ENCODE measurements around the gene MAGT1.
"Not testable (repeated sequence)": the region's sequence is repeated elsewhere in the genome, so short reads cannot be mapped to it uniquely, and the experiment has no call there.

Gene MAGT1

DNA sequence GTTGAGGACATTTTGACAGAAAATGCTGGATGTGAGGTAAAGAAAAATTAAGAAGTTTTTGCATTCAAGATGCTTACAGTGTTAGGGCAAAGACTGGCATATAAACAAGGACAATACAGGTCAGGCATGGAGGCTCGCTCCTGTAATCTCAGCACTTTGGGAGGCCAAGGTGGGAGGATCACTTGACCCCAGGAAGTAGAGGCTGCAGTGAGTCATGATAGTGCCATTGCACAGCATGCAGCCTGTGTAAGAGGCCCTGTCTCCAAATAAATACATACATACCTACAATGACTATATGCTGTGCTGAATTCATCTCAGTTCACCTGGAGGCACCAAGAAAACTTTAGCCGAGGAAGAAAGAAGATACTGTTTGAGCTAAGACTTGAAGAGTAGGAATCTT lies 2.3 kb downstream of the MAGT1 start:
- TF ChIP-seq Cebpa-rat (IDR thresholded peaks at IDR 0.05), result no peak
- Histone ChIP-seq H3K36me3 (peaks cover 4% of the 10 kb centered on the region; the same call in 1 of the 2 replicates), H3K9me3 (peaks cover 3% of the 10 kb centered on the region; the same call in 1 of the 2 replicates), H4K20me1 (peaks cover 22% of the 10 kb centered on the region), H3K27me3 (peaks cover 12% of the 10 kb centered on the region; the same call in 1 of the 2 replicates), H3K4me1 (peaks cover 11% of the 10 kb centered on the region), H3K9ac (no peak overlapping the region), H3K27ac (no peak overlapping the region), H3K4me3 (no peak overlapping the region), H3K4me2 (peak overlapping the region; percentile 67)

DNA sequence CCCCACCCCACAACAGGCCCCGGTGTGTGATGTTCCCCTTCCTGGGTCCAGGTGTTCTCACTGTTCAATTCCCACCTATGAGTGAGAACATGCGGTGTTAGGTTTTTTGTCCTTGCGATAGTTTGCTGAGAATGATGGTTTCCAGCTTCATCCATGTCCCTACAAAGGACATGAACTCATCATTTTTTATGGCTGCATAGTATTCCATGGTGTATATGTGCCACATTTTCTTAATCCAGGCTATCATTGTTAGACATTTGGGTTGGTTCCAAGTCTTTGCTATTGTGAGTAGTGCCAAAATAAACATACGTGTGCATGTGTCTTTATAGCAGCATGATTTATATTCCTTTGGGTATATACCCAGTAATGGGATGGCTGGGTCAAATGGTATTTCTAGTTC lies 13.8 kb downstream of the MAGT1 start:
- H3K9ac ChIP-seq, H3K27ac ChIP-seq, H3K4me1 ChIP-seq, H3K27me3 ChIP-seq, H3K36me3 ChIP-seq, H3K4me2 ChIP-seq, H3K9me3 ChIP-seq, H3K4me3 ChIP-seq: not testable (repeated sequence)
- H4K20me1 ChIP-seq, result 0 out of 2 replicates have a peak, but pooled peaks cover 23% of the 10 kb centered on the region

DNA sequence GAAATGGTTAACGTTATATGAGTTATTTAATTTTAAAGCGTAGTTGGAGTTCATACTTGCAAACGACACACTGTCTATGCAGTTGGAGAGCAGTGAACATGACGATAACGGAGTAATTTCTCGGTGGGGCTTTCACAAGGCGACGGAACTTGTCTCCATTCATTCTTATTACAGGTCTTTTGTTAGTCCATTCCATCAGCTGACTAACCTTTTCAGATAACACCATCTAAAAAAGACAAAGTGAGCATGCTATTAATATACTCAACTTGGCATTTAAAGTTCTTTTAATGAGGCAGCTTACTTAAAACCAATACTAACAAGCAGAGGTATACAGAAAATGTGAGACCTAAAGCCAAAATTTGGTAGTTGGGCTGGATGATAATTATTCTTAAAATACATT lies 19.9 kb downstream of the MAGT1 start:
- H4K20me1 ChIP-seq, result 0 out of 2 replicates have a peak, but pooled peaks cover 11% of the 10 kb centered on the region
- peaks cover 35% of the 10 kb centered on the region for H3K36me3 ChIP-seq
- TF ChIP-seq Cebpa-rat (IDR thresholded peaks at IDR 0.05), result no peak
- H3K9me3 ChIP-seq, result no peaks in the 10 kb centered on the region
- no peak overlapping the region for H3K9ac ChIP-seq
- H3K4me1 ChIP-seq, result no peaks in the 10 kb centered on the region
- no peak overlapping the region for H3K27ac ChIP-seq
- H3K4me2 ChIP-seq, result no peak overlapping the region
- H3K27me3 ChIP-seq, result peaks cover 6% of the 10 kb centered on the region; the same call in 1 of the 2 replicates
- H3K4me3 ChIP-seq, result no peak overlapping the region

DNA sequence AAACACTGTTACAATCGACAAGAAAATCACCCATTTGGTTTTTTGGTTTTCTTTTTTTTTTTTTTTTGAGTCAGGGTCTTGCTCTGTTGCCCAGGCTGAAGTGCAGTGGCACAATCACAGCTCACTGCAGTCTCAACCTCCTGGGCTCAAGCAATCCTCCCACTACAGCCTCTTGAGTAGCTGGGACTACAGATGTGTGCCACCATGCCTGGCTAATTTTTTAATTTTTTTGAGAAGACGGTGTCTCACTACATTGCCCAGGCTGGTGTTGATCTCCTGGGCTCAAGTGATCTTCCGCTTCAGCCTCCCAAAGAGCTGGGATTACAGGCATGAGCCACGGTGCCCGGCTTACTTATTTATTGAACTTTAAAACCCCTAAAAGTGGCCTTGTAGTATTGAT lies 63.7 kb downstream of the MAGT1 start:
- H3K4me3 ChIP-seq, H3K4me1 ChIP-seq, H3K9me3 ChIP-seq, H4K20me1 ChIP-seq, H3K9ac ChIP-seq, H3K4me2 ChIP-seq, H3K27ac ChIP-seq: not testable (repeated sequence)
- Histone ChIP-seq H3K36me3 (peaks cover 29% of the 10 kb centered on the region), H3K27me3 (peaks cover 43% of the 10 kb centered on the region)

DNA sequence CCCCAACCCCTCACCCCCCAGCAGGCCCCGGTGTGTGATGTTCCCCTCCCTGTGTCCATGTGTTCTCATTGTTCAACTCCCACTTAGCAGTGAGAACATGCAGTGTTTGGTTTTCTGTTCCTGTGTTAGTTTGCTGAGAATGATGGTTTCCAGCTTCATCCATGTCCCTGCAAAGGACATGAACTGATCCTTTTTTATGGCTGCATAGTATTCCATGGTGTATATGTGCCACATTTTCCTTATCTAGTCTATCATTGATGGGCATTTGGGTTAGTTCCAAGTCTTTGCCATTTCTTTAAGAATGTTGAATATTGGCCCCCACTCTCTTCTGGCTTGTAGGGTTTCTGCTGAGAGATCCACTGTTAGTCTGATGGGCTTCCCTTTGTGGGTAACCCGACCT lies 73.2 kb downstream of the MAGT1 start:
- peaks cover 27% of the 10 kb centered on the region for H3K36me3 ChIP-seq
- not testable (repeated sequence) for H3K4me1 ChIP-seq, H4K20me1 ChIP-seq, H3K4me2 ChIP-seq, H3K4me3 ChIP-seq, H3K27ac ChIP-seq, H3K9ac ChIP-seq
- peaks cover 31% of the 10 kb centered on the region for H3K27me3 ChIP-seq
- H3K9me3 ChIP-seq, result peaks cover 24% of the 10 kb centered on the region

DNA sequence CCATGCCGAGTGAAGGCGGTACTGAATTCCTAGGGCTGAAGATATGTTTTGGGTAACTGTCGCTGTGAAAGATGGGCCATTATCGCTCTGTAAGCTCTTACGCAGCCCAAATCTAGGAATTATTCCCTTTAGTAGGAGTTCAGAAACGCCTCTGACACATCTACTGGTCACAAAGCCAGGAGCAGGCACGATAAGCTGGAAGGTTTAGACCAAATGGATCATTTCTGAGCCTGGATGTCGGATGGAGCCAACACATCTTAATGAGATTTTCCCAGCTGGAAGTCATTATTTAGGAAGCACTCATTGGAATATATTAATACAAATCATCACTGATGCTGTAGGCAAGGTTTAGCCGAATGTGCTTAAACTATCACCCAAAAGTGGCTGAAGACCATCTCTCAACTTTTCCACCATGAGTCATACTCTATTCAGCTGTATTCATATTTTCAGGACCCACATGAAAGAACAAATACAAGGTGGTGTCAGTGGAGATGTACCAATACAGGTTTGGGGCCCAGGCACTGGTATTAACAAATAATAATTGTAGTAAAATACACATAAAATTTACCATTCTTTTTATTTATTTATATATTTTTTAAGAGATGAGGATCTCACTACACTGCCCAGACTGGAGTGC lies 75.0 kb downstream of the MAGT1 start:
- Histone ChIP-seq H3K27me3 (peaks cover 26% of the 10 kb centered on the region), H4K20me1 (no peaks in the 10 kb centered on the region), H3K36me3 (peaks cover 24% of the 10 kb centered on the region), H3K4me2 (no peak overlapping the region), H3K9ac (no peak overlapping the region), H3K4me1 (no peaks in the 10 kb centered on the region), H3K9me3 (peaks cover 22% of the 10 kb centered on the region), H3K4me3 (no peak overlapping the region), H3K27ac (no peak overlapping the region)
- no peak for TF ChIP-seq Cebpa-rat (IDR thresholded peaks at IDR 0.05)

DNA sequence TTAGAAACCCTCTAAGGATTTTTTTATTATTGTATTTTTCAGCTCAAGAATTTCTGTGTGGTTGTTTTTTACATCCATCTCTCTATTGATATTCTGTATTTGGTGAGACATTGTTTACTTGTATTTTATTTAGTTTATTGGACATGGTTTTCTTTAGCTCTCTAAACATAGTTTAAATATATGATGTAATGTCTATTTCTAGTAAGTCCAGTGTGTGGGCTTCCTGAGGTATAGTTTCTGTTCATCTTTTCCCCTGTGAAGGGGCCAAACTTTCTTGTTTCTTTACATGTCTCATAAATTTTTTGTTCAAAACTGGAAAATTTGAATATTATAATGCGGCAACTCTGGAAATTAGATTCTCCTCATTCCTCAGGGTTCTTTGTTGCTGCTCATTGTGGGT lies 81.0 kb downstream of the MAGT1 start:
- TF ChIP-seq Cebpa-rat (IDR thresholded peaks at IDR 0.05), result no peak
- H3K4me3 ChIP-seq, result no peak overlapping the region
- no peak overlapping the region for H3K27ac ChIP-seq
- H4K20me1 ChIP-seq, result no peaks in the 10 kb centered on the region
- H3K9ac ChIP-seq, result no peak overlapping the region
- no peaks in the 10 kb centered on the region for H3K36me3 ChIP-seq
- no peak overlapping the region for H3K4me2 ChIP-seq
- peaks cover 21% of the 10 kb centered on the region; the same call in 1 of the 2 replicates for H3K27me3 ChIP-seq
- no peaks in the 10 kb centered on the region for H3K4me1 ChIP-seq
- H3K9me3 ChIP-seq, result no peaks in the 10 kb centered on the region; the same call in 1 of the 2 replicates

DNA sequence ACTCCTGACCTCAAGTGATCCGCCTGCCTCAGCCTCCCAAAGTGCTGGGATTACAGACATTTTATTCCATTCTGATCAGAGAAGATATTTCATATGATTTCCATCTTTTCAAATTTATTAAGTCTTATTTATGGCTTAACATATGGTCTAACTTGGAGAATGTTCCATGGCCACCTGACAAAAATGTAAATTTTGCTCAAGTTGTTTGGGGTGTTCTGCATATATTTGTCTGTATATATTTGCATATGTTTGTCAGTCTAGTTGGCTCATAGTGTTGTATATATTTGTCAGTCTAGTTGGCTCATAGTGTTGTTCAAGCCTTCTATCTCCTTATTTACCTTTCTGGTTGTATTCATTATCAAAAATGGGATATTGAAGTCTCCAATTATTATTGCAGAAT lies 93.0 kb downstream of the MAGT1 start:
- H3K27me3 ChIP-seq, result peaks cover 4% of the 10 kb centered on the region; the same call in 1 of the 2 replicates
- no peak overlapping the region for H3K4me2 ChIP-seq
- H3K9me3 ChIP-seq, result no peaks in the 10 kb centered on the region; the same call in none of the 2 replicates
- no peaks in the 10 kb centered on the region for H4K20me1 ChIP-seq
- H3K4me1 ChIP-seq, result no peaks in the 10 kb centered on the region
- no peak for TF ChIP-seq Cebpa-rat (IDR thresholded peaks at IDR 0.05)
- no peaks in the 10 kb centered on the region for H3K36me3 ChIP-seq
- H3K27ac ChIP-seq, result no peak overlapping the region
- H3K4me3 ChIP-seq, result no peak overlapping the region
- no peak overlapping the region for H3K9ac ChIP-seq

DNA sequence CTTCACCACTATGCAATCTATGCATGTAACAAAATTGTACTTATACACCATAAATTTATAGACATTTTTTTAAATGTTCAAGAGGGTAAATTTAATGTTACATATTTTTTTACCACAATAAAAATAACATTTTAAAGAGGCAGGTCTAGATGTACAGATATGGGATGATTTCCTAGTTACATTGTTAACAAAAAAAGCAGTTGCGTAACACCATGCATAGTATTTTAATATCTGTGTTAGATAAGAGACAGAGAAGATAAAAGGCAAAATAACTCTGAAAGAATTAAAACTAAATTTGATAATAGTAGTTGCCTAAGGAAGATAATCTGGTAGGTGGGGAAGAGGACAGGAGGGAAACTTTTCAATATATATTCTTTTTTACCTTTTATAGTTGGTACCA lies 100.1 kb downstream of the MAGT1 start:
- Histone ChIP-seq H3K36me3 (no peaks in the 10 kb centered on the region), H3K9me3 (no peaks in the 10 kb centered on the region), H4K20me1 (no peaks in the 10 kb centered on the region), H3K27me3 (peaks cover 6% of the 10 kb centered on the region; the same call in 1 of the 2 replicates), H3K4me1 (no peaks in the 10 kb centered on the region), H3K4me2 (no peak overlapping the region), H3K27ac (no peak overlapping the region), H3K9ac (no peak overlapping the region), H3K4me3 (no peak overlapping the region)
- no peak for TF ChIP-seq Cebpa-rat (IDR thresholded peaks at IDR 0.05)

DNA sequence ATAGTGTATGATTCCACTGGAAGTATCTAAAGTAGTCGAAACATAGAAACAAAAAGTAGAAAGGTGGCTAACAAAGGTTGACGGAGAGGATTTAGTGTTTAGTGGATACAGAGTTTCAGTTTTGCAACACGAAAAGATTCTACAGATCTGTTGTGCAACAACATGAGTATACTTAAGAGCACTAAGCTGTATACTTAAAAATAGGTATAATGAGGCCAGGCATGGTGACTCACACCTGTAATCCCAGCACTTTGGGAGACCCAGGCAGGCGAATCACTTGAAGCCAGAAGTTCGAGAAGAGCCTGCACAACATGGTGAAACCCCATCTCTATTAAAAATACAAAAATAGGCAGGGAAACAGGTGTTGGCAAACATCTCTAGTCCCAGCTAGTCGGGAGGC lies 101.3 kb downstream of the MAGT1 start:
- Histone ChIP-seq H3K4me2 (no peak overlapping the region), H3K9ac (no peak overlapping the region), H3K27me3 (peaks cover 7% of the 10 kb centered on the region; the same call in 1 of the 2 replicates), H3K9me3 (no peaks in the 10 kb centered on the region), H3K4me3 (no peak overlapping the region), H3K36me3 (no peaks in the 10 kb centered on the region), H4K20me1 (no peaks in the 10 kb centered on the region), H3K27ac (no peak overlapping the region), H3K4me1 (no peaks in the 10 kb centered on the region)
- TF ChIP-seq Cebpa-rat (IDR thresholded peaks at IDR 0.05), result no peak

DNA sequence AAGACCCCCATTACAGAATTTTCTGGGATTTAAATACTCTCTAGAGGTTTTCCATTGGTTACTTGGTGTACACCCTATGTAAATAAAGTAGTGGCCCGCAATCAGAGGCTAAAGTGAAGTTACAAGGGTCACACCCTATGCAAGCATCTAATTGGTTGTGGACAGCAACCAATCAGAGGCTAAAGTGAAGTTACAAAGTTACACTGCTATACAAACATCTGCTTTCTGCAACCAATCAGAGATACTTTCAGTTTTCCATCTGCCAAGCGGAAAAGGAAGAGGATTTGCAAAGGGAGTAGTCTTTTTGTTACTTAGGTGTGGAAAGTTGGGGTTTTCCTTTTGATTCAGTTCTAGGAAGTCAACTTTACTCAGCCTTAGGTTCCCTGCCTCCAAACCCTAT lies 107.2 kb downstream of the MAGT1 start:
- H3K4me1 ChIP-seq, result peaks cover 7% of the 10 kb centered on the region; the same call in 1 of the 2 replicates
- TF ChIP-seq Cebpa-rat (IDR thresholded peaks at IDR 0.05), result no peak
- H3K27ac ChIP-seq, result no peak overlapping the region
- no peak overlapping the region for H3K4me3 ChIP-seq
- H3K9ac ChIP-seq, result no peak overlapping the region
- peaks cover 3% of the 10 kb centered on the region; the same call in 1 of the 2 replicates for H3K9me3 ChIP-seq
- peaks cover 21% of the 10 kb centered on the region for H4K20me1 ChIP-seq
- no peaks in the 10 kb centered on the region; the same call in 1 of the 2 replicates for H3K36me3 ChIP-seq
- H3K4me2 ChIP-seq, result no peak overlapping the region
- H3K27me3 ChIP-seq, result peaks cover 16% of the 10 kb centered on the region; the same call in 1 of the 2 replicates
